H9 (cell line): ENCODE measurements around the gene GOT1. TPM values are rescaled to one million over a fixed set of nuclear protein-coding genes. Genes with fewer than 3 reads are reported as not detected.

Experiments
- DNase-seq: peaks from one replicate; pipeline ENCODE4 v3.0.0-alpha.2; 2017
- H2AFZ ChIP-seq: one replicate; pipeline ENCODE4 v1.6.1; 2013; ENCODE audit warnings: mild to moderate bottlenecking, low read length, control low read depth, moderate library complexity
- H2AK5ac ChIP-seq: 2 replicates; pipeline ENCODE4 v1.6.1; 2013; ENCODE audit warnings: low read length, control low read depth, mixed read lengths; ENCODE audit not compliant: insufficient read length
- H2BK120ac ChIP-seq: one replicate; pipeline ENCODE4 v1.6.1; 2013; ENCODE audit warnings: low read depth, mild to moderate bottlenecking, low read length, control low read depth, inconsistent platforms; ENCODE audit not compliant: poor library complexity, severe bottlenecking
- H2BK12ac ChIP-seq: 2 replicates; pipeline ENCODE4 v1.6.1; 2013; ENCODE audit warnings: low read length, control low read depth, mixed read lengths, low read depth; ENCODE audit not compliant: insufficient read length
- H2BK15ac ChIP-seq: 2 replicates; pipeline ENCODE4 v1.6.1; 2013; ENCODE audit warnings: low read depth, low read length, control low read depth
- H2BK20ac ChIP-seq: one replicate; pipeline ENCODE4 v1.6.1; 2013; ENCODE audit warnings: low read depth, mild to moderate bottlenecking, low read length, control low read depth, inconsistent platforms; ENCODE audit not compliant: poor library complexity, severe bottlenecking
- H2BK5ac ChIP-seq: 2 replicates; pipeline ENCODE4 v1.6.1; 2013; ENCODE audit warnings: low read length, control low read depth, mixed read lengths; ENCODE audit not compliant: insufficient read length
- H3K14ac ChIP-seq: 2 replicates; pipeline ENCODE4 v1.6.1; 2013; ENCODE audit warnings: low read length, control low read depth; ENCODE audit not compliant: insufficient read depth
- H3K18ac ChIP-seq: 2 replicates; pipeline ENCODE4 v1.6.1; 2013; ENCODE audit warnings: low read depth, mild to moderate bottlenecking, mixed read lengths, low read length, control low read depth; ENCODE audit not compliant: insufficient read length
- H3K23ac ChIP-seq: 2 replicates; pipeline ENCODE4 v1.6.1; 2013; ENCODE audit warnings: low read length, control low read depth, mixed read lengths, low read depth; ENCODE audit not compliant: insufficient read length
- H3K23me2 ChIP-seq: 2 replicates; pipeline ENCODE4 v1.6.1; 2013; ENCODE audit warnings: low read depth, mild to moderate bottlenecking, mixed read lengths, low read length, control low read depth; ENCODE audit not compliant: insufficient read length, poor library complexity, severe bottlenecking
- H3K27ac ChIP-seq: 2 replicates; pipeline ENCODE4 v1.5.1; 2013; ENCODE audit warnings: low read length, control low read depth, mixed read lengths, low read depth; ENCODE audit not compliant: insufficient read length
- H3K27me3 ChIP-seq: 2 replicates; pipeline ENCODE4 v1.6.1; 2013; ENCODE audit warnings: low read length, control low read depth, inconsistent platforms; ENCODE audit not compliant: insufficient read depth
- H3K4ac ChIP-seq: 2 replicates; pipeline ENCODE4 v1.6.1; 2013; ENCODE audit warnings: low read depth, mild to moderate bottlenecking, control low read depth, inconsistent platforms, low read length, moderate library complexity
- H3K4me1 ChIP-seq: 2 replicates; pipeline ENCODE4 v1.6.1; 2013; ENCODE audit warnings: low read length, control low read depth, inconsistent platforms; ENCODE audit not compliant: insufficient read depth
- H3K4me2 ChIP-seq: 2 replicates; pipeline ENCODE4 v1.6.1; 2013; ENCODE audit warnings: low read length, control low read depth, mixed read lengths; ENCODE audit not compliant: insufficient read length, insufficient read depth
- H3K56ac ChIP-seq: 2 replicates; pipeline ENCODE4 v1.6.1; 2013; ENCODE audit warnings: low read depth, mild to moderate bottlenecking, mixed read lengths, low read length, control low read depth; ENCODE audit not compliant: insufficient read length
- H3K79me1 ChIP-seq: 2 replicates; pipeline ENCODE4 v1.6.1; 2013; ENCODE audit warnings: low read depth, mild to moderate bottlenecking, moderate library complexity, low read length, control low read depth, inconsistent platforms; ENCODE audit not compliant: insufficient read depth, poor library complexity, severe bottlenecking
- H3K79me2 ChIP-seq: 2 replicates; pipeline ENCODE4 v1.6.1; 2013; ENCODE audit warnings: low read length, control low read depth, inconsistent platforms; ENCODE audit not compliant: insufficient read depth
- H3K9ac ChIP-seq: 2 replicates; pipeline ENCODE4 v1.6.1; 2013; ENCODE audit warnings: low read length, control low read depth, mixed read lengths; ENCODE audit not compliant: insufficient read length; ENCODE audit errors: extremely low read depth
- H3K9me3 ChIP-seq: one replicate; pipeline ENCODE4 v1.6.1; 2013; ENCODE audit warnings: low read depth, low read length, inconsistent platforms; ENCODE audit not compliant: control insufficient read depth
- H3T11ph ChIP-seq: one replicate; pipeline ENCODE4 v1.6.1; 2013; ENCODE audit warnings: mild to moderate bottlenecking, low read length, control low read depth, inconsistent platforms
- H4K20me1 ChIP-seq: one replicate; pipeline ENCODE4 v1.6.1; 2013; ENCODE audit not compliant: control insufficient read depth, insufficient read length, insufficient read depth
- H4K5ac ChIP-seq: 2 replicates; pipeline ENCODE4 v1.6.1; 2013; ENCODE audit warnings: low read depth, mild to moderate bottlenecking, mixed read lengths, low read length, control low read depth; ENCODE audit not compliant: insufficient read length
- H4K8ac ChIP-seq: replicated peaks from 2 replicates; pipeline ENCODE4 v1.6.1; 2013; ENCODE audit warnings: low read length, control low read depth, mixed read lengths, low read depth; ENCODE audit not compliant: insufficient read length
- H4K91ac ChIP-seq: 2 replicates; pipeline ENCODE4 v1.6.1; 2013; ENCODE audit warnings: low read depth, mild to moderate bottlenecking, moderate library complexity, mixed read lengths, low read length, control low read depth; ENCODE audit not compliant: insufficient read length
- H3K27ac Mint-ChIP-seq, 3 experiments: 2 replicates in 2 of 3; 3 replicates in 1 of 3; pipeline ENCODE4 v1.8.0; 2020 to 2021; ENCODE audit warnings: mixed read lengths in 3 of 3, mild to moderate bottlenecking in 1 of 3, moderate library complexity in 1 of 3
- H3K27me3 Mint-ChIP-seq: 2 replicates; pipeline ENCODE4 v1.8.0; 2021; ENCODE audit warnings: low read depth, mild to moderate bottlenecking, moderate library complexity, mixed read lengths
- H3K36me3 Mint-ChIP-seq, 3 experiments: 2 replicates in 2 of 3; 3 replicates in 1 of 3; pipeline ENCODE4 v1.8.0; 2020 to 2021; ENCODE audit warnings: low read depth in 3 of 3, mixed read lengths in 3 of 3; ENCODE audit not compliant: insufficient read depth in 1 of 3
- H3K4me1 Mint-ChIP-seq, 2 experiments: 2 replicates each; pipeline ENCODE4 v1.8.0; 2020; ENCODE audit warnings: mixed read lengths in 2 of 2
- H3K4me3 Mint-ChIP-seq, 2 experiments: 2 replicates in 1 of 2; 3 replicates in 1 of 2; pipeline ENCODE4 v1.8.0; 2020 to 2021; ENCODE audit warnings: mild to moderate bottlenecking in 2 of 2, mixed read lengths in 2 of 2, moderate library complexity in 1 of 2
- H3K9me3 Mint-ChIP-seq, 2 experiments: 2 replicates in 1 of 2; 3 replicates in 1 of 2; pipeline ENCODE4 v1.8.0; 2020; ENCODE audit warnings: mild to moderate bottlenecking in 2 of 2, mixed read lengths in 2 of 2, moderate library complexity in 1 of 2
- WGBS: extraction: QIAGEN DNeasy Blood & Tissue Kit; methylation state at CpG from one replicate; pipeline ENCODE4 v1.1.7; 2013; ENCODE audit warnings: missing lambda C conversion rate, low lambda C conversion rate, mixed read lengths; ENCODE audit not compliant: insufficient read length; ENCODE audit errors: extremely low coverage; 5-methylcytosine and 5-hydroxymethylcytosine counted together
- total RNA-seq: library from RNA; stranded (reverse); gene quantifications from 2 replicates; pipeline ENCODE4 v1.2.1, GENCODE V29; 2021
- TF ChIP-seq, protein P1 (sequence below): fragments of 200-600 bp; sonication (generic); conservative IDR thresholded peaks from 3 replicates; pipeline ENCODE4 v1.8.0; 2021; ENCODE audit warnings: antibody characterized with exemption, mild to moderate bottlenecking

Gene GOT1
- total RNA-seq, 1 experiment from 2014 or later = 43.3 TPM

DNA sequence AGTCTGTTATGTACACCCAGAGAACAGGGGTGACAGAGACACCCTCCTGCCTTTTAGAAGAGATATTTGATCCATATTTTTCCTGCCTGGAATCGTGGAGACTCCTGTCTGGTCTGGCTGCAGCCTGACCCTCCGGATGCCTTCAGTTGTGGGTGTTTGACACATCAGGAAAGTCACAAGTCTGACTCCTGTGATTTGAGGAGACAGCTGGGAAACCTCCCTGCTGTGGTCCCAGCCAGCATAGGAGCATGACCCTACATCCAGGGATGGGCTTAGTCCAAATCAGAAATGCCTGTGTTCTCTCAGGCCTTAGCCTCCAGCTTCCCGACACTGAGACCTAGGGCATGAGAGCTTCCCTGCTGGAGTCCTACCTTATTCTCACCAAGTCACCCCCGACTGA, 43.4 kb downstream of the GOT1 start:
- Histone ChIP-seq H3K9me3 (no peaks in the 10 kb centered on the region), H4K91ac (no peak overlapping the region), H4K5ac (no peak overlapping the region), H3K23ac (no peak overlapping the region), H3K79me2 (no peaks in the 10 kb centered on the region), H4K20me1 (no peaks in the 10 kb centered on the region), H2BK5ac (no peak overlapping the region), H4K8ac (no peak overlapping the region), H2BK12ac (no peak overlapping the region), H3K4me1 (no peaks in the 10 kb centered on the region), H2BK120ac (no peak overlapping the region), H3K4ac (no peak overlapping the region), H3K23me2 (no peaks in the 10 kb centered on the region), H3K4me2 (no peak overlapping the region), H3K14ac (no peak overlapping the region), H2BK15ac (no peak overlapping the region), H2BK20ac (no peak overlapping the region), H3K18ac (no peak overlapping the region), H3K27ac (no peak overlapping the region), H3K79me1 (no peaks in the 10 kb centered on the region), H2AK5ac (no peak overlapping the region), H3K9ac (no peak overlapping the region), H3K27me3 (no peaks in the 10 kb centered on the region), H3T11ph (no peak overlapping the region), H3K56ac (no peak overlapping the region), H2AFZ (no peak overlapping the region)
- H3K4me3 Mint-ChIP-seq = no peak overlapping the region
- H3K36me3 Mint-ChIP-seq = no peaks in the 10 kb centered on the region; a peak in 1 of 7 replicates
- TF ChIP-seq, protein P1, sequence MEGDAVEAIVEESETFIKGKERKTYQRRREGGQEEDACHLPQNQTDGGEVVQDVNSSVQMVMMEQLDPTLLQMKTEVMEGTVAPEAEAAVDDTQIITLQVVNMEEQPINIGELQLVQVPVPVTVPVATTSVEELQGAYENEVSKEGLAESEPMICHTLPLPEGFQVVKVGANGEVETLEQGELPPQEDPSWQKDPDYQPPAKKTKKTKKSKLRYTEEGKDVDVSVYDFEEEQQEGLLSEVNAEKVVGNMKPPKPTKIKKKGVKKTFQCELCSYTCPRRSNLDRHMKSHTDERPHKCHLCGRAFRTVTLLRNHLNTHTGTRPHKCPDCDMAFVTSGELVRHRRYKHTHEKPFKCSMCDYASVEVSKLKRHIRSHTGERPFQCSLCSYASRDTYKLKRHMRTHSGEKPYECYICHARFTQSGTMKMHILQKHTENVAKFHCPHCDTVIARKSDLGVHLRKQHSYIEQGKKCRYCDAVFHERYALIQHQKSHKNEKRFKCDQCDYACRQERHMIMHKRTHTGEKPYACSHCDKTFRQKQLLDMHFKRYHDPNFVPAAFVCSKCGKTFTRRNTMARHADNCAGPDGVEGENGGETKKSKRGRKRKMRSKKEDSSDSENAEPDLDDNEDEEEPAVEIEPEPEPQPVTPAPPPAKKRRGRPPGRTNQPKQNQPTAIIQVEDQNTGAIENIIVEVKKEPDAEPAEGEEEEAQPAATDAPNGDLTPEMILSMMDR = no peak
- H3K4me1 Mint-ChIP-seq = peaks cover under 1 to 11% of the 10 kb centered on the region in 2 experiments; a peak in 2 of 4 replicates
- no CpG with 5 or more reads among the region's 4 CpGs for WGBS
- peaks cover 7% of the 10 kb centered on the region for H3K27me3 Mint-ChIP-seq
- DNase-seq = no peak
- no peak overlapping the region for H3K27ac Mint-ChIP-seq
- no peaks in the 10 kb centered on the region for H3K9me3 Mint-ChIP-seq
